ENCODE measurements around the gene COX19.
"Not testable (repeated sequence)": the region's sequence is repeated elsewhere in the genome, so short reads cannot be mapped to it uniquely, and the experiment has no call there.

Gene COX19

GRCh38 chr7:962401-963081, 12.8 kb downstream of the COX19 start:
- TF ChIP-seq CTCF (IDR thresholded peaks at IDR 0.05; ENCODE audit: control insufficient read depth, extremely low read depth, insufficient read depth) = no peak
- DNase-seq (ENCODE audit: low read depth) = no peak
- H3K4me3 ChIP-seq (ENCODE audit: low read depth, low read length) = no peak overlapping the region

- no peak for DNase-seq (ENCODE audit: low read depth)
- H3K4me3 ChIP-seq (ENCODE audit: low read depth, low read length) = no peak overlapping the region
- no peak for TF ChIP-seq CTCF (IDR thresholded peaks at IDR 0.05; ENCODE audit: control insufficient read depth, extremely low read depth, insufficient read depth)
Observed at GRCh38 chr7:961546-962400, 13.6 kb downstream of the COX19 start.

- not testable (repeated sequence) for DNase-seq (ENCODE audit: low read depth); H3K4me3 ChIP-seq (ENCODE audit: low read depth, low read length)
Observed at GRCh38 chr7:960972-961371, 14.4 kb downstream of the COX19 start.

GRCh38 chr7:960269-960871, 15.0 kb downstream of the COX19 start:
- no peak for TF ChIP-seq CTCF (IDR thresholded peaks at IDR 0.05; ENCODE audit: control insufficient read depth, extremely low read depth, insufficient read depth)

GRCh38 chr7:959740-960139, 15.6 kb downstream of the COX19 start:
- not testable (repeated sequence) for H3K4me3 ChIP-seq (ENCODE audit: low read depth, low read length); DNase-seq (ENCODE audit: low read depth)

More at GRCh38 chr7:960269-960871, 15.0 kb downstream of the COX19 start:
- DNase-seq (ENCODE audit: low read depth) = no peak
- no peak overlapping the region for H3K4me3 ChIP-seq (ENCODE audit: low read depth, low read length)

GRCh38 chr7:959271-959670, 16.1 kb downstream of the COX19 start:
- no peak overlapping the region for H3K4me3 ChIP-seq (ENCODE audit: low read depth, low read length)
- DNase-seq (ENCODE audit: low read depth) = no peak
- no peak for TF ChIP-seq CTCF (IDR thresholded peaks at IDR 0.05; ENCODE audit: control insufficient read depth, extremely low read depth, insufficient read depth)

- no peak overlapping the region for H3K4me3 ChIP-seq (ENCODE audit: low read depth, low read length)
Observed at GRCh38 chr7:958221-959200, 16.8 kb downstream of the COX19 start.

More at GRCh38 chr7:958221-959200, 16.8 kb downstream of the COX19 start:
- TF ChIP-seq CTCF (IDR thresholded peaks at IDR 0.05; ENCODE audit: control insufficient read depth, extremely low read depth, insufficient read depth) = no peak
- no peak for DNase-seq (ENCODE audit: low read depth)
